GM12891 (cell line): Measurements from ENCODE around the gene RHBDL1.

ENCODE experiments used
- PAX5 ChIP-seq: IDR thresholded peaks from 2 replicates; pipeline ENCODE4 v1.6.1; 2011; ENCODE audit warnings: low read length, moderate library complexity, mild to moderate bottlenecking; ENCODE audit not compliant: insufficient read depth, severe bottlenecking
- POLR2A ChIP-seq: IDR thresholded peaks from 2 replicates; pipeline ENCODE4 v1.6.1; 2011; ENCODE audit warnings: low read depth, low read length, control low read depth
- POLR2AphosphoS5 ChIP-seq: IDR thresholded peaks from 2 replicates; pipeline ENCODE4 v1.6.1; 2011; ENCODE audit warnings: low read depth, low read length, control low read depth
- SPI1 ChIP-seq: IDR thresholded peaks from 2 replicates; pipeline ENCODE4 v1.6.1; 2011; ENCODE audit warnings: low read depth, low read length, control low read depth
- TAF1 ChIP-seq: IDR thresholded peaks from 2 replicates; pipeline ENCODE4 v1.6.1; 2011; ENCODE audit warnings: low read depth, low read length, control low read depth

DNA sequence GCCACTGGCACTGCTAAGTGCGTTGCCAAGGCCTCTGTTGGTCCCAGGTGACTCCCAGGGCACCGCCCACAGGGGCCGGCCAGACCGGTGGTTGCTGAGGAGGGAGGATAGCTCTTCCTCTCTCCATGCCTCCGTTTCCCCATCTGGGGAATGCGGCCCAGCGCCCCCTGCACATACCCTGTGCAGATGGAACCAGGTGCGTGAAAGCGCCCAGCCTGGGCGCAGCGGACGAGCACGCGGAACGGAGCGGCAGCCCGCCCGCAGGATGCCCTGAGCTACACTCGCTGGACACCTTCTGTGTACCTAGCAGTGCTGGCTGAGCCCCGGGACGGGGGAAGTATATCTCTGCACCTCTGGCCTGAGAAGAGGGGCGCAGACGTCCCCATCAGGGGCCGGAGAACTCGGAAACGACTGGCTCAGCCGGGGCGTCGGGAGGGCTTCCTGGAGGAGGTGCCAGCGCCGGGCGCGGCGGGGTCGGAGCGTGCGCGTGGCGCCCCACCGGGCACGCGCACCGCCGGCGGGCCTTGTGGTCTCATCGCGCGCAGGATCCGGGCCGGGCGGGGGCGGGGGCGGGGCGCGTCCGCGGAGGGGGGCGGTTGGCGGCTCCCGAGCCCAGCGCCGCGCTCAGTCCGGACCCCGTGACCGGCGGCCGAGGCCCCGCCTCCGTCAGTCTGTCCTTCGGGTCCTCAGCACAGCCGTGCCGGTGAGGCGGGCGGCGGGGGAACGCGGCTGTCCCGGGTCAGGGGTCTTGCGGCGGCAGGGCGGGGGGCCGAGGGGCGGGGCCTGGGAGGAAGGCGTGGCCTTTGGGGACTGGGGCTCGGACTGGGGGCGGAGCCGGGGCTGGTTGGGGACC lies 51.2 kb downstream of the RHBDL1 start, which contains the start of the genes CCDC78 and HAGHL:
- TF ChIP-seq POLR2AphosphoS5 (no peak), POLR2A (no peak; the same call in 1 of the 2 replicates), SPI1 (no peak), TAF1 (no peak), PAX5 (no peak)
